Stimulated activated CD8-positive, alpha-beta memory T cell treated with anti-CD3 and anti-CD28 coated beads, Interleukin-15, amount 100 ng/mL, for 4 hours (primary cell): ENCODE results near the gene ASB16.

Experiments used
- DNase-seq, 2 donors: peaks; one replicate each; pipeline ENCODE4 v3.0.0-alpha.2; 2020; ENCODE audit warnings: low read depth in 2 of 2

ASB16 gene

GRCh38 chr17:44187131-44187899, 16.8 kb downstream of the ASB16 start:
- DNase-seq = peak in 1 of 2 donors; percentile 56

- no peak for DNase-seq
Observed at GRCh38 chr17:44188576-44189403, 18.3 kb downstream of the ASB16 start.

- DNase-seq = no peak
Observed at GRCh38 chr17:44190481-44190880, 20.0 kb downstream of the ASB16 start.

- DNase-seq = no peak
Observed at GRCh38 chr17:44191369-44191768, 20.9 kb downstream of the ASB16 start.

- no peak for DNase-seq
Observed at GRCh38 chr17:44191941-44192496, 21.5 kb downstream of the ASB16 start.

- DNase-seq = no peak
Observed at GRCh38 chr17:44192750-44193149, 22.2 kb downstream of the ASB16 start.

GRCh38 chr17:44193326-44194084, 23.0 kb downstream of the ASB16 start:
- no peak for DNase-seq

GRCh38 chr17:44197107-44197506, 26.6 kb downstream of the ASB16 start:
- no peak for DNase-seq

- no peak for DNase-seq
Observed at GRCh38 chr17:44197980-44198720, 27.6 kb downstream of the ASB16 start.

GRCh38 chr17:44198721-44199552, 28.4 kb downstream of the ASB16 start:
- DNase-seq = peak in 1 of 2 donors; percentile 40

- DNase-seq = peak; percentile 99 to 100
Observed at GRCh38 chr17:44199553-44200477, 29.3 kb downstream of the ASB16 start, which contains the start of gene ATXN7L3. TSS of gene ATXN7L3 (minus strand) at chr17:44199884. CDS start at chr17:44198070, 1,814 bp downstream.

- DNase-seq = no peak
Observed at GRCh38 chr17:44200478-44201155, 30.1 kb downstream of the ASB16 start.

GRCh38 chr17:44202756-44203155, 32.3 kb downstream of the ASB16 start:
- DNase-seq = no peak

GRCh38 chr17:44203731-44204440, 33.4 kb downstream of the ASB16 start:
- DNase-seq = no peak

GRCh38 chr17:44204441-44204882, 34.0 kb downstream of the ASB16 start:
- no peak for DNase-seq

GRCh38 chr17:44205962-44206824, 35.7 kb downstream of the ASB16 start:
- DNase-seq = no peak

- no peak for DNase-seq
Observed at GRCh38 chr17:44206825-44207155, 36.3 kb downstream of the ASB16 start.
